ENCODE measurements around the gene USP4. TPM values are rescaled to one million over a fixed set of nuclear protein-coding genes. Genes with fewer than 3 reads are reported as not detected.
"Not testable (repeated sequence)": the region's sequence is repeated elsewhere in the genome, so short reads cannot be mapped to it uniquely, and the experiment has no call there.

The USP4 gene
- total and polyA plus RNA-seq, 8 donors, result 17.7 to 37.1 (median 22.9) TPM

DNA sequence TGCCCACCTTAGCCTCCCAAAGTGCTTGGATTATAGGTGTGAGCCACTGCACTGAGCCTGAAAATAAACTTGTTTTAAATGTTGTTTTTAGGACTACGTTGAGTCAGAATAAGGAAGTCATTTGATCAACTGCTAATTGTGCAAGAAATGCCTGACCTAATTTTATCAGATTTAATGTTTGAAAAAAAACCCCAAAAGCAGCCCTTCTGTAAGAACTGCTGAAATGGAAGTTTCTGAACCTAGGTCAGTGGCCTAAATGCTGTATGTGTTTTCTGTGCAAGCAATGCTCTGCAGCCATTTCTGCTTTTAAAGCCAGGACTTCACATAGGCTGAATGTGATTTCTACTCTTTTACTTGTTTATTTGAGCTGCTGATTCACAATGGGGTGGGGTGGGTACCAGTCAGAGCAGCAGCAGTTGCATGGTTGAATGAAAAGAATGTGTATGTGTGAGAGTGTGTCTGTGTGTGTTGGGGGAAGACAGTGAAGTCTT, 11.7 kb upstream of the USP4 start:
- Histone ChIP-seq H3K4me1 (peaks cover 0 to 5% (median 0%) of the 10 kb centered on the region in 3 donors), H3K9me3 (no peaks in the 10 kb centered on the region), H3K27me3 (no peaks in the 10 kb centered on the region), H3K4me3 (no peak overlapping the region), H3K27ac (peak overlapping the region in 2 of 4 donors; percentile 23 to 55), H3K36me3 (no peaks in the 10 kb centered on the region)
- no peak for TF ChIP-seq CTCF (IDR thresholded peaks at IDR 0.05)
- ATAC-seq (peak in 3 of 4 donors; percentile 14 to 56 (median 53)), FAIRE-seq (no peak), DNase-seq (no peak)
- intact Hi-C loops (cut with DNase I), result no loop called here
- WGBS, 2 donors, result 39 to 57% methylated on average over 1 of the region's 1 CpG

DNA sequence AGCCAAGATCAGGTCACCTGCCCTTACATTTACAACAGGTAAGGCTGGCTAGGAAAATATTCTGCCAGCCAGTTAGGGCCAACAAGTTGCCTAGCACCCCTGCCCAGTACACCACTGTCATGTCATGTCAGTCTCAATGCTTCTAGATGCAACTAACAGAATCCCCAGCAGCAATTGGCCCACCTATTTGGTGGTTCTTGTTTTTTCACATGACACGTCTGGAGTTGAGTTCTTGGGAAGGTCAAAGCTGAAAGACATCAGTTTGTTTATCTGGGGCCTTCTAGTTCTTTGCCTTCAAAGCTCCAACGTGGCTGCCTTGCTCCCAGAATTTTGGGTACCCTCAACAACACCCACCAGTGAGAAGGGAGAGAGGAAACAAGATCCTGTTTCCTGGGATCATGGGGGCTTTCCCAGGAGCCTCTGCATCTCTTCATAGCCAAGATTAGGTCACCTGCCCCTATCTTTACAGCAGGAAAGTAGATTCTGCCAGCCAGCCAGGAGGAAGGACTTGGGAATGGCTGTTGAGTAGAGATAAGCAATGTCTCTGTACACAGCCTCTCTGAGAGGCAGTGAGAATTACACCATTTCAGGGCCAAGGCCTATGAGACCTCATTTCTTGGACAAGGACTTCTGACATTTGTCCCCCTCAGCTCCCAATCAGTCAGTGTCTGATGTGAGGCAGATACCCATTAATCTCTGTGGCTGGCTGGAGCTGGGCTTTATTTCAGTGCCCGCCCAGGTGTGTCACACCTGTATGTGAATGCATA, 9.7 kb upstream of the USP4 start:
- FAIRE-seq, result no peak
- H3K27me3 ChIP-seq, result no peaks in the 10 kb centered on the region
- intact Hi-C loops (cut with DNase I), result no loop called here
- 58 to 71% methylated on average over 3 of the region's 3 CpGs for WGBS, 2 donors
- H3K4me1 ChIP-seq, result no peaks in the 10 kb centered on the region
- H3K36me3 ChIP-seq, result no peaks in the 10 kb centered on the region
- H3K27ac ChIP-seq, result no peak overlapping the region
- no peaks in the 10 kb centered on the region for H3K9me3 ChIP-seq
- TF ChIP-seq CTCF (IDR thresholded peaks at IDR 0.05), result no peak
- no peak overlapping the region for H3K4me3 ChIP-seq
- no peak for DNase-seq
- ATAC-seq, result peak in 1 of 4 donors; percentile 5

DNA sequence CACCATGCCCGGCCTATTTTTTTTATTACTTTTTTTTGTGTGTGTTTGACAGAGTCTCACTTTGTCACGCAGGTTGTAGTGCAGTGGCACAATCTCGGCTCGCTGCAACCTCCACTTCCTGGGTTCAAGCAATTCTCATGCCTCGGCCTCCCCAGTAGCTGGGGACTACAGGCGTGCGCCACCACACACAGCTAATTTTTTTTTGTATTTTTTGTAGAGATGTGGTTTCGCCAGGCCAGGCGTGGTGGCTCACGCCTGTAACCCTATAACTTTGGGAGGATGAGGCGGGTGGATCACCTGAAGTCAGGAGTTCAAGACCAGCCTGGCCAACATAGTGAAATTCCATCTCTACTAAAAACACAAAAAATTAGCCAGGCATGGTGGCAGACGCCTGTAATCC, 8.5 kb upstream of the USP4 start:
- H3K9me3 ChIP-seq; H3K4me1 ChIP-seq; DNase-seq; intact Hi-C loops (cut with DNase I); H3K4me3 ChIP-seq; H3K36me3 ChIP-seq; FAIRE-seq; ATAC-seq; H3K27ac ChIP-seq; H3K27me3 ChIP-seq: not testable (repeated sequence)
- 88 to 94% methylated on average over 12 of the region's 12 CpGs for WGBS, 2 donors

DNA sequence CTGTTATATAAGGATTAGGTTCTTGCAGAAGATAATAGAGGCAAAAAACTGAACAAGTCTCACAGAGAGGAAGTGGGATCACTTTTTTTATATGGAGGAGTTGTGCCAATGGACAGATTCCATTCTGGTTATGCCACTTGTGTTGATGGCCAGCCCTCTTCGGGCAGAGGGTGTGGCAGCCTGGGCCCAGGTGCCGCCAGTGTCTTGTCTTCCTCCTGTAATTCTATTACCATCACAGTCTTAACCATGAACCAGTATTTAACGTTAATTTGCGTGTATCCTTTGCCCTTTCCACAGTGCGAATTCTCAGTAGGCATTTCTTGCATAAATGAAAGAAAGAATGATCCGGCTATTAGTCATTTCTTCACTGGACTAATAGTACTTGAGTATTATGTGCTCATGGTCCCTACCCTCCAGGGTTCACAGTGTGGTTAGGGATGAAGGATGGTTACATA, 7.0 kb upstream of the USP4 start:
- H3K36me3 ChIP-seq, result no peaks in the 10 kb centered on the region
- FAIRE-seq, result no peak
- intact Hi-C loops (cut with DNase I), result no loop called here
- peak overlapping the region in 2 of 4 donors; percentile 34 to 43 for H3K27ac ChIP-seq
- no peaks in the 10 kb centered on the region for H3K4me1 ChIP-seq
- TF ChIP-seq CTCF (IDR thresholded peaks at IDR 0.05), result no peak
- no peak overlapping the region for H3K4me3 ChIP-seq
- DNase-seq, result no peak
- no peaks in the 10 kb centered on the region for H3K9me3 ChIP-seq
- no peaks in the 10 kb centered on the region for H3K27me3 ChIP-seq
- 79 to 90% methylated on average over 6 of the region's 6 CpGs for WGBS, 2 donors
- ATAC-seq, result peak in 1 of 4 donors; percentile 14

DNA sequence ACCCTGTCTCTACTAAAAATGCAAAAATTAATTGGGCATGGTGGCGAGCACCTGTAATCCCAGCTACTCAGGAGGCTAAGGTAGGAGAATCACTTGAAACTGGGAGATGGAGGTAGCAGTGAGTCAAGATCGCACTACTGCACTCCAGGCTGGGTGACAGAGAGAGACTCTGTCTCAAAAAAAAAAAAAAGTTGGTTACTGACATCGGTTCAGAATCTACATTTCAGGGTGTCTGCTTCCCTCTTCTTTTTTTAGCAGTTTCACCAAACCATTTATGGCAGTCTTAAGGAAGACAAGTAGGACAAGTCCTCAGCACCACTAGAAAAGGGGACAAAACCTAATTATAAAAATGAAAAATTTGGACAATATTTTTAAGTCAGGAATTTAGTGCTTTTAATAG, 3.3 kb upstream of the USP4 start:
- Histone ChIP-seq H3K36me3 (no peaks in the 10 kb centered on the region), H3K9me3 (no peaks in the 10 kb centered on the region), H3K4me3 (no peak overlapping the region), H3K27ac (no peak overlapping the region), H3K27me3 (no peaks in the 10 kb centered on the region), H3K4me1 (peaks cover 0 to 15% (median 0%) of the 10 kb centered on the region in 3 donors)
- FAIRE-seq (no peak), ATAC-seq (no peak), DNase-seq (no peak)
- intact Hi-C loops (cut with DNase I), result no loop called here
- TF ChIP-seq CTCF (IDR thresholded peaks at IDR 0.05), result no peak
- 89 to 93% methylated on average over 3 of the region's 3 CpGs for WGBS, 2 donors
